HG03521 (cell line): ENCODE measurements around the gene PDP2.

ENCODE experiments used
- ATAC-seq: cut with Tn5 transposase; IDR thresholded peaks from one replicate; pipeline ENCODE4 v1.9.1; 2021; ENCODE audit warnings: mild to moderate bottlenecking, moderate library complexity; ENCODE audit not compliant: unreplicated experiment

Gene PDP2

DNA sequence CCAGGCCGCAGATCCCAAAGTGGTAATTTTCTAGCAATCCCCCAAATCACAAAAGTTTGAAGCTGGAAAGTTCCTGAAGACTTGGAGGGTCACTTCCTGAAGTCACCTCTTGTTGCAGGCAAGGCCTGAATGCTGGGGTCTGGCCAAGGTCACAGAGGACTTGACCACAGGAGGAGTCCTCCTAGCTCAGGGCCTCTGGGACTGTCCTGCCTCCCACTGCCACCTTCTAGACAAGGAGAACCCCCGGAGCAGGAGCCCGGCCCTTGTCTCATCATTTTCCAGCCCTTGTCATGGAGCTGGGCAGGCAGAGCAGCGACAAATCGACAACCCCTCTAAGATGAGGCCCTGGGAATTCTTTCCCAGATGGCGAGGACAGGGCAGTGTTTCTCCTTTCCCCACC is 38.0 kb downstream of the PDP2 start:
- ATAC-seq = no peak

DNA sequence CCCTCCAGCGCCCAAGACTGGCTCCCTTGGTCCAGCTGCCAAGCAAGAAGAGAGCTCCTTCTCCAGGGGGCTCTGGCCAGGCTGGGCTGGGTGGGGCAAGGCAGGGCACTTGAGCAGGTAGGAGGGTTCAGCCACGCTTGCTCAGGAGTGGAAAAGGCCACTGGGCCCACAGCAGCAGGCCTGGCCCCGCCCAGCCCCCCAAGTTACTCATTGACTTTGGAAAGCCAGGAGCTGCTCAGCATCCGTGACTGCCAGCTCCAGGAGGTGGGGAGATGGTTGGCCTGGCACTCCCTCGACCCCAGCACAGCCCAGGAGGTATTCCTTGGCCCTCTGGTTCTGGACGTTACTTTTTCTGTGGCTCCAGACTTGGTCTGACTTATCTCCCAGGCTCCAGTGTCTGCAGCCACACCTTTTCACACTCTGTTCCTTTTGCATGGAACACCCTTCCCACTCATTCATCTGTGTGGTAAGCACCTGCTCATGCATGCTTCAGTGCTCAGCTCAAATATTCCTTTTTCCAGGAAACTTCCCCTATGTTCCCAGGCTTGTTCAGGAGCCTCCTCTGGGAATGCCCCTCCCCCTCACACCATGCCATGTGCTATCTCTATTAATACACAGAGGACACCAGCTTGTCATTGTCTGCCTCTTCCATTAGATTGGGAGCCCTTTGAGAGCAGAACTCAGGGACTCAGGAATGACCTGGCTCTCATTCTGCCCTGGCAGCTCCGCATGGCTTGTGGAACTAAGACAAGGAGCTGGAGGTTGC is 38.7 kb downstream of the PDP2 start, which contains the start of gene CDH16:
Gene CDH16 (minus strand): TSS at position 83 of the 766 bp plus-strand sequence. CDS start 820 bp downstream, outside the sequence.
- ATAC-seq = no peak

DNA sequence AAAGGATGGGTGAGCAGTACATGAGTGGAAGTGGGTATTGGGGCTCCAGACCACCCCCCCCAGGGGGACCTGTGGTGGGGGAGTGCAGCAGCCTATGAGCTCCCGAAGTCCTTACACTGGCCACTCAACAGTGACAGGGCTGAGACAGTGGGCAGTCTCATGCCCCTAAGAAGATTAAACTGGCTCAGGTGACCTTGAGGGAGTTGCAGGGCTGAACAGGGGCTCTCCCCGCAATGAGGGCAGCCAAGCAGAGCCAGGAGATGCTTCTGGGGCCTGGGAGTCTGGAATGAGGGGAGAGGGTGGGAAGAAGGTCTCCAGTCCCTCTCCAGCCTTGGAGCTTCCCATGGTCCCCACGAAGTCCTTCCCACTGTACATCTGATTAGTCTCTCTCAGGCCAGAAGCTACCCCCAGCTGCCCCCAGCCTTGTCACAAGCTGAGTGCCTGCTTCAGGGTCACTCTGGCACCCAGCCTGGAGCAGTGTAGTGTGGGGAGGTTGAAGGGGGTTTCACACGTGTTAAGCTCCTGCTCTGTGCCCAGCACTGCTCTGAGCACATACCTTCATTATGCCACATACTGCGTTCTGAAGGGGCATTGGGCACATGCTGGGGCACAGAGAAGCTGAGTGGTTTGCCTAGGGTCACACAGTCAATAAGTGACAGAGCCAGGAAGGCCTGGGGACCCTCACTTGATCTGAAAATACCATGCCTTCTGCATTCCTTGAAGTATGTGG is 39.4 kb downstream of the PDP2 start:
- ATAC-seq = no peak

DNA sequence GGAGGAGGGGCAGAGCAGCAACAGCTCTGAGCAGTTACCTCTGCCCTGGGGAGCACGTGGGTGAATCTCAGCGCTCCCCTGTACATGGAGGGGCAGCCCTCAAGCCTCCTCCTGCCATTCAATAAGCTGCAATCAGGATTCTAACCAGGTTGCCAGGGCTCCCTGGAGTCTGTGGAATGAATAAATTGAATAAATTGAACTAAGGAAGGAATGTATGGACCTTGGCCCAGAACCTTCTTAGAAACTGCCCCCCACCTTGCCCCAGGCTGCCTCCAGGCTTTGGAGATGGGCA is 39.9 kb downstream of the PDP2 start:
- ATAC-seq = no peak

DNA sequence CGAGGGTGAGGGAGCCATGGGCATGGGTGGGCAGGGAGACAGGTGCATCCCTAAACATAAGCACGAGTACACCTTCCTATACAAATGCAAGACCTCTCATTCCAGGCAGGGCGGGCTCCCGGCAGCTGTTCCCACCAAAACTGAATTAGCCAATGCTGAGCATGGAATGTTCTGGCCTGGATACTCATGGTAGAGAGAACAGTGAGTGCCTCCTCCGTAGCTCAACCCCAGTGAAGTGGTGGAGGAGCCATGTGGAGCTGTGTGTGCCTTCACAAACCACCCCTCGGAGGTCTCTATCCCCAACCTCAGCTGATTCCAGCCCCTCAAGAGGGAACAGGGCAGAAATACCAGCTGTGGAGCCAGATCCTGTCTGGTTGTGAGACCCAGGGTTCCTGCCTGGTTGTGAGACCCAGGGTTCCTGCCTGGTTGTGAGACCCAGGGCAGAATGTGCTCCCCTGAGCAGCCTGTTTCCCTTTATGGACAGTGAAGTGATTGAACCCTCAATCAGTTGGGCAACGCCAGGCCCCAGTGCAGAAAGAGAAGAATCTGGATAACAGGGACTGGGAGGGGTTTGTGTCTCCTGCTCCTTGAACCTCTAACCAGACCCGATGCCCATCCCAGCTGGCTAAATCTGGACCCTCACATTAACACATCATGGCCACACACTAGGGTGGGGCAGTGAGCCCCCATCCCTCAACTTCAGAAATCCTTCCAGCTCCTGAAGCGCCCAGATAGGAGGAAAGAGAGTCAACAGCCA is 40.8 kb downstream of the PDP2 start:
- no peak for ATAC-seq

DNA sequence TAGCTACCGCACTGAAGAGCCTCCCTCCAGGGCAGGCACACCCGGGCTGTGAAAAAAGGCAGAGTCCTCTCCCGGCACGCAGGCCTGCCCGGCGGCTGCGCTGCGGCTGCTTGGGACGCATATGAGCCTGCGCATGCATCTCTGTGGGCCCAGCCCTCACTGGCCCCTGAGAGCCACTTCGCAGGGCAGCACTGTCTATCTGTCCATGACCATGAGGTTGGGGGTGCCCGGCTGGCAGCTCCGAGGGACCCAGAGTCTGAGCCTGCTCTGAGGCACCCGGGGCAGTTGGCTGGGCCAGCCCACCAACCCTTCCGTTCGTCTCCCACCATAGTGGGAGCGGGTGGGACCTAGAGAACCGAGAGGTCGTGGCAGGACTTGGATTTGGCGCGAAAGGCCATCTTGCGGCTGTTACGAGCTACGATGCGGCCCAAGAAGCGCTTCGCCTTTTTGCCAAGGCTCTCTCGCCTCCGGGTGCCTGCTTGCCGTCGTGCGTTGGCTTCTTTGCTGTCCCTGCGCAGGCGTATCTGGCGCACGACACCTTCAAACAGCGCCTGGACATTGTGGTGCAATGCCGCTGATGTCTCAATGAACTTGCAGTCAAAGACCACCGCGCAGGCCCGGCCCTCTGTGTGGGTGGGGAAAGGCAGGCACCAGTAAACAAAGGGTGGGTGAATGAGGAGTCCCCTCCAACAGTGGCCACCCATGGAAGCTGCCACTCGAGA is 41.6 kb downstream of the PDP2 start:
- ATAC-seq = no peak

DNA sequence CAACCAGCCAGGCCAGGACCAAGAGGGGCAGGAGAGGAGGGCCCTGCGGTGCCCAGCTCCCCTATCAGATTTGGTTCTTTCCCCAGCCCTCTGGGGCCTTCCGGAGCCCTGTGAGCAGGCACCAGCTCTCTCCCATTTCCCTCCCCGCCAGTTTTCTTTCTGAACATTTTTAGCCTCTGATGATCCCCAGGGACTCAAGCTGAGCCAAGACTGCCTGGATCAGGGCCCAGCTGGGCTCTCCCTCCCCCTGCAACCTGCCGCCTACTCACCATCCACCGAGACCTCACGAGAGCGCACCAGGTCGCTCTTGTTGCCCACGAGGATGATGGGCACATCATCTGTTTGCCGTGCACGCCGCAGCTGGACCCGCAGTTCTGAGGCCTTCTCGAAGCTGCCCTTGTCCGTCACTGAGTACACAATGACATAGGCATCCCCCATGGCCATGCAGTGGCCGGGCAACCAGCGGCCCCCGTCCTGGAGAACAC is 43.0 kb downstream of the PDP2 start:
- ATAC-seq = no peak

DNA sequence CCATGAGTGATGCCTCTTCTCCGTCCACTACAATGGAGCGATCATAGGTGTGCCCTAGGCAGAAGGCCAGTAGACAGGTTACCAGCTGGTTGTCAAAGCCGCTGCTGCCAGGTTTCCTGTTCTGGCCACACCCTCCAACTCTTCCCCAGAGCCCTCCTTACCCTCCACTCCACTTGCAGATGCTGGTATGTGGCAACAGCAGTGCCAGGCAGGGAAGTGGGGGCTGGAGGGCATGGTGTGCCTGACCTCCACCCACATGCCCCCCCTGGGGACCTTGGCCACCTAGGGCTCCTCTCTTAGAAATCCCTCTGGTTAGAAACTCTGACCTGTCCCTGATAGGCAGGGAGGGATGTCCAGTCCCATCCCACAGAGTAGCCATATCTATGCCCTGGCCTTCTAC is 43.6 kb downstream of the PDP2 start:
- ATAC-seq = no peak

DNA sequence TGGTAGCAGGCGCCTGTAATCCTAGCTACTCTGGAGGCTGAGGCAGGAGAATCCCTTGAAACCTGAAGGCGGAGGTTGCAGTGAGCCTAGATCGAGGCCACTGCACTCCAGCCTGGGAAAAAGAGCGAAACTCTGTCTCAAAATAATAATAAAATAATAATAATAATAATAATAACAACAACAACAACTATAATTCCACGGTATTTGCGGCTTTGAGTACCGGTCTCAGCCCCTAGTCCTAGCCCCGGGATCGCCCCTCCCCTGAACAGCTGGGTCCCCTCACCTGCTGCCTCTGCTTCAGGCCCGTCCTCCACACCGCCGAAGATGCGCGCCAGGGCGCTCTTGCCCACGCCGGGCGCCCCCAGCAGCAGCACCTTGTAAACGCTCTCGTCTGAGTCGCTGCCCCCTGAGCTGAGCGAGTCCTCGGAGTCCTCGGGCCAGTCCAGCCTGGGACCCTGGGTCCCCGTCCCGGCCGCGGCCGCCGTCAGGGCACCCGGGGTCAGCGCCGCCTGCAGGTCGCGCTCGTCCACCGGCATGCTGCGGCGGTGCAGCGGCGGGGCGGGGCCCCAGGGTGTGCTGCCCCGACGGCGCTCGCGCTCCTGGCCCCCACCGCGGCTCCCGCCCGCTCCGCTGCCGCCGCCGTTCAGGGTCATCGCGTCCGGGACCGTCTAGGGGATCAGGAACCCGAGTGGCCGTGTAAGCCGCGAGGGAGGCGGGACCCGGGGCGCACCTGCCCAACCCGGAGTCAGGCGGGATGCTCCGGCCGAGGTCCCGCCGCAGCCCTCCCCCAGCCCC is 44.4 kb downstream of the PDP2 start:
- no peak for ATAC-seq

DNA sequence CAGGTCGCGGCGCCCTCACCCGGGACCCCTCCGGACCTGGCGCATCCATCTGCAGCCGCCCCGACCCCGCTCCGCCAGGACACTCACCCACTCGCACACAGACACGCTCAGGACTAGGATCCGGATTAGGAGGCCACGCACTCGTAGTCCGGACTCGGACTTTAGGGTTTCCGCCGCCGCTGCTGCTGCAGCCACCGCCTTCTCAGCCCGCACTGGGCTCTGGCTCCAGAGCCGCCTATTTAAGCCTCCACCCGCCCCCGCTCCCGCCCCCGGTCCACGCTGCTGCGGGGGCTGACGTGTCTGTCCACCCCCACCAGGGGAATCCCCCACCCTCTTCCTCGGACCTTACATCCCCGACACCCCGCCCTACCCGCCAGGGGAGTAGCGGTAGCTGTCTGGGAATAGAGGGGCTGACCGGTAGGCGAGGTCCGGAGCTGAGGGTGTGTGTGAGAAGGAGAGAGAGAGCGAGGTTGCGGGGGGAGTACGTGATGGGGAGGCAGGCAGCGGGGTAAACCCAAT is 45.1 kb downstream of the PDP2 start, which contains the start of gene RRAD:
Gene RRAD (minus strand): TSS at position 214 of the 519 bp plus-strand sequence. CDS start 356 bp downstream, outside the sequence.
- ATAC-seq = no peak

DNA sequence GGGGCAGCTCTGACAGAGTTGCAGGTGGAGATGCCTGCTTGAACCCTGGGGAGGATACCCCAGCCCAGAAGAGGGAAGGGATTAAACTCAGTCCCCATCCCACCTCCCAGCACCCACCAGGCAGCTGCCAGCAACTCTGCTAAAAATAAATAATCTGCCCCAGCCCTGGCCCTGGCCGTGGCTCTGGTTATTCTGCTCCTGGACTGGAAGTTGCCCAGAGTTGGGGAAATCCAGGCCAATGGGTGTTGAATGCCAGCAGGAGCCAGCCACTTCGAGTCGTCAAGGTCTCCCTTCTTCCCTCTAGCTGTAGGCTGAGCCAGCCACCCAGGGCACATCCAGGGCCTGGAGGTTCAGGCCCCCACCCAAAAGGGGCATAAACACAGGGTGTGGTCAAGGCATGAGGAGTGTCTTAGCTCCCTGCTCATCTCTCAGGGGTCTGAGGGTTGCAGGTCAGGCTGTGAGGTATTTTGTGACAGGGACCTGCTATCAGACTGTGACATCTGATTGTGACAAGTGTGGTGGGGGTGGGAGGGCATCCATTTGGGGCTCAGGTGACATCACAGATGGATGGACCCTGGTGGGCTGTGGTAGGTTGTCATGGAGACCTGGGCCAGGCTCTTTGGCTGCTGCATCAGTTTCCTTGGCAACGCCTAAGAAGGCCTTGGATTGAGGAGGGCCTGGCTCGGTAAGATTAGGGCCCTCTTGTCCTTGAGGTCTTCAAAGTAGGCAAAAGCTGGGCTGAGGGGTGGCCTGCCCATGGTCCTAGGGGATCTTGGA is 46.0 kb downstream of the PDP2 start:
- ATAC-seq = no peak

DNA sequence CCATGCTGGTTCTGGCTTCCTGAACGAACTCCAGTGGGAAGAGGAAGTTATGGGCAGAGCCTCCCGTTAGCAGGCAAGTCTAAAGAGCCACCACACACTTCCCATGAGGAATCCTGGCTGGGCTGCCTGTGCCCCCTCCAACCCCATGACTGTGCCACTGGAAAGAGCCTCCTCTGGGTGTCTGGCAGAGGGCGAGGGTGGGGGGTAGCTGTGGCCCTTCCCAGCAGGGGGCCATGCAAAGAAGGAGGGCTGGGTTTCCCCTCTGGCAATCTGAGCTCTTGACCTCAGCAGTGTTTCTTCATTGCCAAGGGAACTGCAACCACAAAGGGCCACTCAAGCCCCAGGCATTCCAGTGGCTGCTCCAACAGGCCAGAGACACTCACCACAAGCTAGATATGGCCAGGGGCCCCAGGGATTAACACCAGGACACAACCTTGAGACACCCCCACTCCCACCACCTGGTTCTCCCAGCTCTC is 46.7 kb downstream of the PDP2 start:
- ATAC-seq = no peak

DNA sequence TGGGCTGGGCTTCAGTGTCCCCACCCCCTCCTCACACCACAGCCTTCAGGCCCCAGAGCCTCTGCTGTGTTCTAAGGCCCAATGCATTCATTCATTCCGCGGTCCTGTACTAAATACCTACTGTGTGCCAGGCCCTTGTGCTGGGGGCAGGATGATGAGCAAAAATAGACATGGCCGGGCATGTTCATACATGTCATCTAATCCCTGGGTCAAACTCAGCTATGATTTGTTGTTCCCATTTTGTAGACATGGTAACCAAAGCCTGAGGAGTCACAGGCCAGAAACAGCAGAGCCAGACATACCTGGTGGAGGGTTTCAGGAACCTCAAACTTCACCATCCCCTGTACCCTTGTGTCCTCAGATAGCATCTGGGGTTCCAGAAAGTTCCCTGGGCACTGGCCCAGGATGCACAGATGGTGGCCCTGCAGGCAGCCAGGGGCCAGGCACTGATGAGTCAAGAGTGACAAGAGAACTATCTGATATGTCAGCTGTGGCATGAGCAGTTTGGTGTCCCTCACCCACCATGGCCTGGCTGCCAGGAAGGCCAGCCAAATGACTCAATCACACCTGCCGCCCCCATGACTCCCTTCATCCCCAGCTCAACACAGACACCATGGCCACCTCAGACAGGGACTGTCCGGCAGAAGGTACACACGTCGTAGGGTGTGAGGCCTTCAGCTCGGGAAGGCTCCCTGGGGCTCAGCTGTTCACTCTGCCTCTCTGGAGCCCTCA is 47.8 kb downstream of the PDP2 start:
- no peak for ATAC-seq

DNA sequence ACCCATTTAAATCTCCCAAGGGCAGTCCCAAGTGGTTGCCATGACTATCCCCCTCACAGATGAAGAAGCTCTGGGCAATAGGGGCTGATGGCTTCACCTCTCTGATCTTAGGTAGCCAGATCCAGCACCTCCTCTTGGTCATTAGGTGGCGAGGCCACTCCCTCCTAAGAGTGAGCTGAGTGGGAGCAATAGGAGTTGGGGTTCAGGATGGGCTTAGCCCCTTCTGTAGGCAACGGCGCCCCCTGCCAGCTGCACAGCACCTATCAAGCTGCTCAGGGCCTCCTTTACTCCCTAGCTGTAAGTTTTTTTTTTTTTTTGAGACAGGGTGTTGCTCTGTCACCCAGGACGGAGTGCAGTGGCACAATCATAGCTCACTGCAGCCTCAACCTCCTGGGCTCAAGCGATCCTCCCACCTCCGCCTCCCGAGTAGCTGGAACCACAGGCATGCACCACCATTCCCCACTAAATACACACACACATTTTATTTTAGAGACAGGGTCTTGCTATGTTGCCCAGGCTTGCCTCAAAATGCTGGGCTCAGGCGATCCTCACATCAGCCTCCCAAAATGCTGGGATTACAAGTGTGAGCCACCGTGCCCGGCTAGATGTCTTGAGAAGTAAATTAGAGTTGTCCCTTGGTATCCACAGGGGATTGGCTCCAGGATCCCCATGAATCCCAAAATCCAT is 48.5 kb downstream of the PDP2 start:
- no peak for ATAC-seq

DNA sequence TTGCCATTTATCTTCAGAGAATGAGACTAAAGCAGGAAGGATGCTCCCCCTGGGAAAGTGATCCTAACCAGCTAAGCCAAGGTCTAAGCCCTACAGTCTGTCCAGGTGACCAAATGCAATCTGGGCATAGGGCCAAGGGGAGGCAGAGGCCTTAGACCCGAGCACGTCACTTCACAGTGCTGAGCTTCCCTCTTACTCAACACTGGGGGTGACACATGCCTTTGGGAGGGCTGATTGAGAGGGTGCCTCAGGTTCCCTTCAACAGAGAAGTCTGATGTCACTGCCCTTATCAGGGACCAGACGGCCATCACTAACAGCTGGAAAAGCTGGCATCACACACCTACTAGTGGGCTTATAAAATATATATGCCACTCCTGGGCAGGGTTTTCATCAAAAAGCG is 49.9 kb downstream of the PDP2 start:
- ATAC-seq = no peak

DNA sequence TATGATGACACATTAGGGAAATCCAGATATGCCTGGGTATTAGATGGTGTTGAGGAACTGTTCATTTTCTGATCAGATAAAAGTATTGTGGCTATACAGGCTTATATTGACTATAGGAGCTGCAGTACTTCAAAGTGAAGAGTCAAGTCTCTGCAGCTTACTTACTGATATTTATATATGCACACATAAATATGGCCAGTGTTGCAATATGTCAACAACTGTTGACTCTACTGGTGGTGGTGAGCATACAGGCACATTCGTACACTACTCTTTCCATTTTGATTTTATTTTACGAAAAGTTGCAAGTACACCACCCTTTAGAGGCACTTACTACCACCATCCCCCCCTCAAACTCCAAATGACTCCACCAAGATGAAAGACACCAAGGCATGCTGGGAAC is 51.4 kb downstream of the PDP2 start:
- ATAC-seq = no peak

DNA sequence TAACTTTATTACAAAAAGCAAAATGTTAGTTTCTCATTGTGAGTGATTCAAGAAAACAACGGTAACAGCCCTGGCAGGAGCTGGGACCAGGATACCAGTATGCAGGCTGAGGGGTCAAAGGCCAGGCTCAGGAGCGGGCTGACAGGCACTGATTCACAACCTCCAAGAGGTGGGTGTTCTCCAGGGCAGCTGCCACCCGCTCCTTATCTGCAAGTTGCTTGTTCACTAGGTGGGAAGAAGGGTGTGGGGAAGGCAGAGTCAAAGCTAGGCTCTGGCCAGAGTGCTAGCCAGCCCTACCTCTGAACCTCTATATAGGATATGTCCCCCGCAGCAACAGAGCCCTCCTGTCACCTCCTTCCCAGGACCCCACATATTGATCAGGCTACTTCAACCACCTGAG is 51.8 kb downstream of the PDP2 start:
- no peak for ATAC-seq

DNA sequence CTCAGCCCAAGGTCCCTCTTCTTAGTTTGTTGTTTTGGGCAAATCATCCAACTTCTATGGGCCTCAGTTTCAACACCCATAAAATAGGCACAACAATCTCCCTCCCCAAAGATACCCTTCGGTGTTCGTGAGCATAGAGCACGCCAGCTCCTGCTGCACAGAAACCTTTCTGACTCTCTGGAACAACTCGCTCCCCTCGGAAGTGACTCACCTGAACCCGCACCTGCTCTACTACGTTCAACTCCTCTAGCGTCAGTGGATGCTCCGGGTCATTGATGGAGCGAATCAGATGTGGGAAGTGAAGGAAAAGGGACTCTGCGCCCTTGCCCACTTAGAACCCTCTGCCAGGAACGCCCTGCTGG is 53.4 kb downstream of the PDP2 start:
- peak; percentile 32 for ATAC-seq
